ENCODE data around the gene DHRS11.

DNA sequence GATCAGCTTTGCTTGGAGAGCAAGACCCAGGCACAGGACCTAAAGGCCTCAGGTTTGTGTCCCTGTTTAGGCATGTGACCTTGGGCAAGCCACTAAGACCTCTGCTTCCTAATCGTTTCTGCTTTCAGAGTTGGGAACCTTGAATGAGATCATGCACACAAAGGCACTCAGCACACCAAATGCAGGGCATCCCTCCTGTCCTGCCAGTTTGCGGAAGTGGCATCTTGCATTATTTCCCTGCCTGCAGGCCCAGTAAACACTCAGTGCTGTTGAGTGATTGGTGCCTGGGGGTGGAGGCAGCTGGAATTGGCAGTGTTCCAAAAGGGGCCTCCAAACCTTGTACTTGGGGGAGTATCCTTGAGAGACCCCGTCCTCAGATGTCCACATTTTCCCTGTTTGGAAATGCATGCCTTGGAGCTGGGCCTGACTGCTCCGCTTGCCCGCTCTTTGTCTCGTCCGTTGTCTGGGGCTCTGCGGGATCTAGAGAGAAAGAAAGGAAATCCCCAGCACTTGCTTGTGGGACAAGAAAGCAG lies 38.4 kb downstream of the DHRS11 start:
- no peak for TF ChIP-seq POLR2AphosphoS5 (IDR thresholded peaks at IDR 0.05; ENCODE audit: low read depth)
- no peak for TF ChIP-seq EZH2 (IDR thresholded peaks at IDR 0.05; ENCODE audit: low read depth, unreplicated experiment)
- TF ChIP-seq, protein P1, sequence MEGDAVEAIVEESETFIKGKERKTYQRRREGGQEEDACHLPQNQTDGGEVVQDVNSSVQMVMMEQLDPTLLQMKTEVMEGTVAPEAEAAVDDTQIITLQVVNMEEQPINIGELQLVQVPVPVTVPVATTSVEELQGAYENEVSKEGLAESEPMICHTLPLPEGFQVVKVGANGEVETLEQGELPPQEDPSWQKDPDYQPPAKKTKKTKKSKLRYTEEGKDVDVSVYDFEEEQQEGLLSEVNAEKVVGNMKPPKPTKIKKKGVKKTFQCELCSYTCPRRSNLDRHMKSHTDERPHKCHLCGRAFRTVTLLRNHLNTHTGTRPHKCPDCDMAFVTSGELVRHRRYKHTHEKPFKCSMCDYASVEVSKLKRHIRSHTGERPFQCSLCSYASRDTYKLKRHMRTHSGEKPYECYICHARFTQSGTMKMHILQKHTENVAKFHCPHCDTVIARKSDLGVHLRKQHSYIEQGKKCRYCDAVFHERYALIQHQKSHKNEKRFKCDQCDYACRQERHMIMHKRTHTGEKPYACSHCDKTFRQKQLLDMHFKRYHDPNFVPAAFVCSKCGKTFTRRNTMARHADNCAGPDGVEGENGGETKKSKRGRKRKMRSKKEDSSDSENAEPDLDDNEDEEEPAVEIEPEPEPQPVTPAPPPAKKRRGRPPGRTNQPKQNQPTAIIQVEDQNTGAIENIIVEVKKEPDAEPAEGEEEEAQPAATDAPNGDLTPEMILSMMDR (conservative IDR thresholded peaks at IDR 0.05; ENCODE audit: low read depth in 2 of 2): no peak
- no peak for TF ChIP-seq JUNB (IDR thresholded peaks at IDR 0.05; ENCODE audit: unreplicated experiment)
- TF ChIP-seq EZH2phosphoT487 (IDR thresholded peaks at IDR 0.05; ENCODE audit: unreplicated experiment): no peak
- TF ChIP-seq, protein P2, sequence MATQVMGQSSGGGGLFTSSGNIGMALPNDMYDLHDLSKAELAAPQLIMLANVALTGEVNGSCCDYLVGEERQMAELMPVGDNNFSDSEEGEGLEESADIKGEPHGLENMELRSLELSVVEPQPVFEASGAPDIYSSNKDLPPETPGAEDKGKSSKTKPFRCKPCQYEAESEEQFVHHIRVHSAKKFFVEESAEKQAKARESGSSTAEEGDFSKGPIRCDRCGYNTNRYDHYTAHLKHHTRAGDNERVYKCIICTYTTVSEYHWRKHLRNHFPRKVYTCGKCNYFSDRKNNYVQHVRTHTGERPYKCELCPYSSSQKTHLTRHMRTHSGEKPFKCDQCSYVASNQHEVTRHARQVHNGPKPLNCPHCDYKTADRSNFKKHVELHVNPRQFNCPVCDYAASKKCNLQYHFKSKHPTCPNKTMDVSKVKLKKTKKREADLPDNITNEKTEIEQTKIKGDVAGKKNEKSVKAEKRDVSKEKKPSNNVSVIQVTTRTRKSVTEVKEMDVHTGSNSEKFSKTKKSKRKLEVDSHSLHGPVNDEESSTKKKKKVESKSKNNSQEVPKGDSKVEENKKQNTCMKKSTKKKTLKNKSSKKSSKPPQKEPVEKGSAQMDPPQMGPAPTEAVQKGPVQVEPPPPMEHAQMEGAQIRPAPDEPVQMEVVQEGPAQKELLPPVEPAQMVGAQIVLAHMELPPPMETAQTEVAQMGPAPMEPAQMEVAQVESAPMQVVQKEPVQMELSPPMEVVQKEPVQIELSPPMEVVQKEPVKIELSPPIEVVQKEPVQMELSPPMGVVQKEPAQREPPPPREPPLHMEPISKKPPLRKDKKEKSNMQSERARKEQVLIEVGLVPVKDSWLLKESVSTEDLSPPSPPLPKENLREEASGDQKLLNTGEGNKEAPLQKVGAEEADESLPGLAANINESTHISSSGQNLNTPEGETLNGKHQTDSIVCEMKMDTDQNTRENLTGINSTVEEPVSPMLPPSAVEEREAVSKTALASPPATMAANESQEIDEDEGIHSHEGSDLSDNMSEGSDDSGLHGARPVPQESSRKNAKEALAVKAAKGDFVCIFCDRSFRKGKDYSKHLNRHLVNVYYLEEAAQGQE (IDR thresholded peaks at IDR 0.05; ENCODE audit: unreplicated experiment): no peak
- TF ChIP-seq, protein P3, sequence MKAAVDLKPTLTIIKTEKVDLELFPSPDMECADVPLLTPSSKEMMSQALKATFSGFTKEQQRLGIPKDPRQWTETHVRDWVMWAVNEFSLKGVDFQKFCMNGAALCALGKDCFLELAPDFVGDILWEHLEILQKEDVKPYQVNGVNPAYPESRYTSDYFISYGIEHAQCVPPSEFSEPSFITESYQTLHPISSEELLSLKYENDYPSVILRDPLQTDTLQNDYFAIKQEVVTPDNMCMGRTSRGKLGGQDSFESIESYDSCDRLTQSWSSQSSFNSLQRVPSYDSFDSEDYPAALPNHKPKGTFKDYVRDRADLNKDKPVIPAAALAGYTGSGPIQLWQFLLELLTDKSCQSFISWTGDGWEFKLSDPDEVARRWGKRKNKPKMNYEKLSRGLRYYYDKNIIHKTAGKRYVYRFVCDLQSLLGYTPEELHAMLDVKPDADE (IDR thresholded peaks at IDR 0.05): no peak
- TF ChIP-seq CREB1 (CRISPR knock-in tag; IDR thresholded peaks at IDR 0.05; ENCODE audit: low read depth): no peak
- TF ChIP-seq ZNF331 (CRISPR knock-in tag; IDR thresholded peaks at IDR 0.05; ENCODE audit: low read depth): no peak
- TF ChIP-seq NANOG (IDR thresholded peaks at IDR 0.05; ENCODE audit: borderline replicate concordance): no peak
- no peak for TF ChIP-seq STAT1 (IDR thresholded peaks at IDR 0.05; ENCODE audit: unreplicated experiment)
